Tibial artery (tissue), 4 donors: ENCODE data around the gene CAMTA1.

ENCODE experiments used
- DNase-seq, 2 donors: peaks; one replicate each; pipeline ENCODE4 v3.0.0-alpha.2; 2019
- H3K27ac ChIP-seq, 2 donors: fragments of 200-600 bp; sonication (generic) in 1 of 2; 1 replicate in 1 of 2; 2 replicates in 1 of 2; pipeline ENCODE4 v1.5.1; 2018 to 2019; ENCODE audit warnings: mild to moderate bottlenecking in 1 of 2
- H3K27me3 ChIP-seq, 2 donors: fragments of 200-600 bp; sonication (generic) in 1 of 2; one replicate each; pipeline versions ENCODE4 v1.5.1 to v1.6.0; 2016 to 2019
- H3K36me3 ChIP-seq, 3 donors: fragments of 200-600 bp; sonication (generic) in 2 of 3; one replicate each; pipeline ENCODE4 v1.5.1; 2016 to 2019; ENCODE audit warnings: mild to moderate bottlenecking in 2 of 3
- H3K4me1 ChIP-seq, 4 donors: fragments of 200-600 bp; sonication (generic) in 2 of 4; 1 replicate in 3 of 4; 2 replicates in 1 of 4; pipeline ENCODE4 v1.5.1; 2016 to 2019
- H3K4me3 ChIP-seq, 2 donors: fragments of 200-600 bp; sonication (generic) in 1 of 2; 1 replicate in 1 of 2; 2 replicates in 1 of 2; pipeline ENCODE4 v1.5.1; 2018 to 2019; ENCODE audit warnings: mild to moderate bottlenecking in 2 of 2
- H3K9me3 ChIP-seq, 3 donors: fragments of 200-600 bp; sonication (generic) in 1 of 3; one replicate each; pipeline ENCODE4 v1.5.1; 2016 to 2019
- intact Hi-C: fragments of 100-400 bp; cut with DNase I; formaldehyde crosslinking; loops from one replicate; pipeline ENCODE4 v1.15.0; 2023; ENCODE audit warnings: low total_unique reads
- TF ChIP-seq, protein P1 (sequence below), 2 experiments: fragments of 200-600 bp in 1 of 2; fragments of 450-650 bp in 1 of 2; IDR thresholded peaks; one replicate each; pipeline ENCODE4 v1.5.1; 2017 to 2019; ENCODE audit warnings: antibody characterized with exemption in 2 of 2, mild to moderate bottlenecking in 1 of 2, moderate library complexity in 1 of 2

Gene CAMTA1

DNA sequence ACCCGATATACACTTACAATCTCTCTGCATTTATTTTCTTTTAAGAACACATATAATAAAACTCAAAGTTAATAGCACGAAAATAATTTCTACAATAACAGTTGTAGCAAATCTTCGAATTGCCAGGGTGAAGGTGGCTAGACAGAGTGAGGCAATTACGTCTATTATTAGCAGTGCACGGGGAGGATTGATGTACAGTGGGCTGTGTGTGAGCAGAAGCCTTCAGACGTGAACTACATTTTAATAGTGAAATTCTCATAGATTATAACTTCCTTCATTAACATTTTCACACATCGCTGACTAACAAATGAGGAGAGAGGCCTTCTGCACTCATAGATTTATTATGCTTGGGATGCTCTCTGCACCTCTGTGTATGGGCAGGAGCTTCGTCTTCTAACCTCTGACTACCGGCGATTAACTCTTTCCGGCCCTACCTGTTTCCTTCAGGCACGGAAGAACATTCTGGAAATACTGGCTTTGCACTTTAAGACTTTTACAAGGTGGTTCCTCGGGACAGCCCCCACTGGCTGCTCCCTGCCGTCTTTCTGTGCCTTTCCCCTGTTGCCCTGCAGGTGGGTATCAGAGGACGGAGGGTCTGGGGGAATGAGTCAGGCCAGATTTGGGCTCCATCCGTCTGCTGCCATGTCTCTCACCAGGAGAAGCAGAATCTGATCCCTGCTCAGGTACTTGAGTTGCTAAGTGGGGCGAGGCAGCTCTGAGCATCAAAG is 200.5 kb downstream of the CAMTA1 start:
- Histone ChIP-seq H3K4me3 (no peak overlapping the region), H3K27ac (no peak overlapping the region), H3K36me3 (no peaks in the 10 kb centered on the region), H3K27me3 (peaks cover 0 to 7% of the 10 kb centered on the region in 2 donors), H3K9me3 (no peaks in the 10 kb centered on the region), H3K4me1 (no peaks in the 10 kb centered on the region)
- TF ChIP-seq, protein P1, sequence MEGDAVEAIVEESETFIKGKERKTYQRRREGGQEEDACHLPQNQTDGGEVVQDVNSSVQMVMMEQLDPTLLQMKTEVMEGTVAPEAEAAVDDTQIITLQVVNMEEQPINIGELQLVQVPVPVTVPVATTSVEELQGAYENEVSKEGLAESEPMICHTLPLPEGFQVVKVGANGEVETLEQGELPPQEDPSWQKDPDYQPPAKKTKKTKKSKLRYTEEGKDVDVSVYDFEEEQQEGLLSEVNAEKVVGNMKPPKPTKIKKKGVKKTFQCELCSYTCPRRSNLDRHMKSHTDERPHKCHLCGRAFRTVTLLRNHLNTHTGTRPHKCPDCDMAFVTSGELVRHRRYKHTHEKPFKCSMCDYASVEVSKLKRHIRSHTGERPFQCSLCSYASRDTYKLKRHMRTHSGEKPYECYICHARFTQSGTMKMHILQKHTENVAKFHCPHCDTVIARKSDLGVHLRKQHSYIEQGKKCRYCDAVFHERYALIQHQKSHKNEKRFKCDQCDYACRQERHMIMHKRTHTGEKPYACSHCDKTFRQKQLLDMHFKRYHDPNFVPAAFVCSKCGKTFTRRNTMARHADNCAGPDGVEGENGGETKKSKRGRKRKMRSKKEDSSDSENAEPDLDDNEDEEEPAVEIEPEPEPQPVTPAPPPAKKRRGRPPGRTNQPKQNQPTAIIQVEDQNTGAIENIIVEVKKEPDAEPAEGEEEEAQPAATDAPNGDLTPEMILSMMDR (IDR thresholded peaks at IDR 0.05) = no peak
- intact Hi-C loops = no loop called here
- DNase-seq = no peak

GRCh38 chr1:6986281-6986680 is 201.0 kb downstream of the CAMTA1 start:
- no peaks in the 10 kb centered on the region for H3K4me1 ChIP-seq
- no peak for DNase-seq
- intact Hi-C loops = no loop called here

DNA sequence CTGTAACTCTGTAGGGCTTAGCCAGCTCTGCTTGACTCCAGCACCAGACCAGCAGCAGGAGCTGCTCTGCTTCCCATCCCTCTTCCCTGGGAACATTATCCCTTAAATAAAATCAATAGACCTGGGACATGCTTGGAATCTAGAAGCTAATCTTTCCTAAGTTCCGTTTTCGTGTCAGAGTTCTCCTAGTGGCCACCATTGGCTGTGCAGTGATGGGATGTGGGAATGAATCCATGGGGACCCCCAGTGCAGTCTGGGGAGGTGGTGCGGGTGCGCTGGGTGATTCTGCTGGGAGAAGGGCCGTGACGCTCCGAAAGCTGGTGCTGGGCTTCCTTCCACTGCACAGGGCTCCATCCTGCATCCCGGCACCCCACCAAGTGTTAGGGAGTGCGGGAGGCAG is 202.7 kb downstream of the CAMTA1 start:
- intact Hi-C loops = no loop called here
- Histone ChIP-seq H3K4me1 (no peaks in the 10 kb centered on the region), H3K36me3 (no peaks in the 10 kb centered on the region), H3K27ac (no peak overlapping the region), H3K4me3 (no peak overlapping the region), H3K27me3 (peaks cover 0 to 7% of the 10 kb centered on the region in 2 donors), H3K9me3 (no peaks in the 10 kb centered on the region)
- TF ChIP-seq, protein P1 (IDR thresholded peaks at IDR 0.05) = no peak
- DNase-seq = no peak

More at GRCh38 chr1:6986281-6986680, 201.0 kb downstream of the CAMTA1 start:
- Histone ChIP-seq H3K27ac (no peak overlapping the region), H3K27me3 (peaks cover 0 to 7% of the 10 kb centered on the region in 2 donors), H3K36me3 (no peaks in the 10 kb centered on the region), H3K9me3 (no peaks in the 10 kb centered on the region), H3K4me3 (no peak overlapping the region)
- TF ChIP-seq, protein P1 (IDR thresholded peaks at IDR 0.05) = no peak

GRCh38 chr1:6988796-6989195 is 203.5 kb downstream of the CAMTA1 start:
- DNase-seq = no peak
- TF ChIP-seq, protein P1 (IDR thresholded peaks at IDR 0.05) = no peak
- intact Hi-C loops = no loop called here
- no peaks in the 10 kb centered on the region for H3K4me1 ChIP-seq
- H3K4me3 ChIP-seq = no peak overlapping the region
- peaks cover 0 to 7% of the 10 kb centered on the region in 2 donors for H3K27me3 ChIP-seq
- H3K9me3 ChIP-seq = no peaks in the 10 kb centered on the region
- H3K27ac ChIP-seq = no peak overlapping the region
- no peaks in the 10 kb centered on the region for H3K36me3 ChIP-seq

GRCh38 chr1:6989212-6990159 is 204.2 kb downstream of the CAMTA1 start:
- peaks cover 0 to 7% of the 10 kb centered on the region in 2 donors for H3K27me3 ChIP-seq
- no peak overlapping the region for H3K4me3 ChIP-seq
- H3K36me3 ChIP-seq = no peaks in the 10 kb centered on the region
- intact Hi-C loops = no loop called here
- TF ChIP-seq, protein P1 (IDR thresholded peaks at IDR 0.05) = no peak
- no peaks in the 10 kb centered on the region for H3K9me3 ChIP-seq
- DNase-seq = no peak
- H3K27ac ChIP-seq = no peak overlapping the region
- no peaks in the 10 kb centered on the region for H3K4me1 ChIP-seq
